Ishikawa (cell line): ENCODE measurements around the gene MAGI2.

Experiments used
- RAD21 ChIP-seq: IDR thresholded peaks from 2 replicates; pipeline ENCODE4 v1.6.1; 2012; ENCODE audit warnings: low read depth
- REST ChIP-seq: IDR thresholded peaks from 2 replicates; pipeline ENCODE4 v1.6.1; 2012; ENCODE audit warnings: low read depth, mild to moderate bottlenecking

- TF ChIP-seq REST: no peak
- no peak for TF ChIP-seq RAD21
Measured at GRCh38 chr7:78747592-78747991, 705.9 kb downstream of the MAGI2 start.
